Aorta (tissue), 5 donors: ENCODE results near the gene IFT81. TPM values are rescaled to one million over a fixed set of nuclear protein-coding genes. Genes with fewer than 3 reads are reported as not detected.
"Not testable (repeated sequence)": the region's sequence is repeated elsewhere in the genome, so short reads cannot be mapped to it uniquely, and the experiment has no call there.

Source experiments
- ATAC-seq: fragments of 200-7000 bp; cut with Tn5 transposase; one replicate; pipeline ENCODE4 v1.9.1; 2022; ENCODE audit warnings: moderate library complexity; ENCODE audit not compliant: low FRiP score
- DNase-seq, 2 donors: peaks; one replicate each; pipeline ENCODE4 v3.0.0-alpha.2; 2020
- H3K27ac ChIP-seq, 2 donors: one replicate each; pipeline ENCODE4 v1.5.1; 2013; ENCODE audit warnings: low read length in 2 of 2, mild to moderate bottlenecking in 2 of 2, moderate library complexity in 2 of 2, control low read depth in 1 of 2, inconsistent platforms in 1 of 2, low read depth in 1 of 2
- H3K27me3 ChIP-seq, 2 donors: one replicate each; pipeline ENCODE4 v1.6.1; 2013; ENCODE audit warnings: control low read depth in 1 of 2, low read length in 1 of 2, mild to moderate bottlenecking in 1 of 2, moderate library complexity in 1 of 2; ENCODE audit not compliant: insufficient read depth in 2 of 2, control insufficient read depth in 1 of 2
- H3K36me3 ChIP-seq, 2 donors: one replicate each; pipeline ENCODE4 v1.6.1; 2013; ENCODE audit warnings: control low read depth in 1 of 2, low read length in 1 of 2, mild to moderate bottlenecking in 1 of 2; ENCODE audit not compliant: insufficient read depth in 2 of 2, control insufficient read depth in 1 of 2
- H3K4me1 ChIP-seq, 2 donors: one replicate each; pipeline ENCODE4 v1.6.1; 2013; ENCODE audit warnings: low read length in 2 of 2, control low read depth in 1 of 2, mild to moderate bottlenecking in 1 of 2, moderate library complexity in 1 of 2; ENCODE audit not compliant: insufficient read depth in 2 of 2, control insufficient read depth in 1 of 2
- H3K4me3 ChIP-seq, 2 donors: one replicate each; pipeline ENCODE4 v1.5.1; 2013; ENCODE audit warnings: low read length in 2 of 2, control low read depth in 1 of 2, mild to moderate bottlenecking in 1 of 2
- H3K9me3 ChIP-seq: one replicate; pipeline ENCODE4 v1.6.1; 2013; ENCODE audit warnings: mild to moderate bottlenecking, low read length; ENCODE audit not compliant: control insufficient read depth
- WGBS, 2 donors: extraction: QIAGEN DNeasy Blood & Tissue Kit; methylation state at CpG; one replicate each; pipeline ENCODE4 v1.1.7; 2013; 5-methylcytosine and 5-hydroxymethylcytosine counted together
- intact Hi-C, 2 donors: fragments of 100-400 bp; cut with DNase I; formaldehyde crosslinking; loops; one replicate each; pipeline versions ENCODE4 v1.14.2 to v1.15.0; 2022
- polyA plus RNA-seq, 2 donors: library from polyadenylated mRNA; stranded (reverse); fragments of 200-250 nt; gene quantifications; one replicate each; pipeline ENCODE4 v1.2.3, GENCODE V29; 2013
- total RNA-seq, 2 donors: library from RNA; stranded (reverse); fragmentation: NEBNext Ultra II Directional; extraction: Animal tissue kit (Norgen Biotek cat#: 25700); gene quantifications; one replicate each; pipeline ENCODE4 v1.2.1, GENCODE V29; 2021
- donor health status: healthy with polysubstance abuse.
- donor health status: Bipolar disorder and iron deficiency.
- donor health status: DM: no; HTN: no; CAD: no.
- donor health status: DM: no; HTN: no; CAD: no.
- donor health status: DM: yes; HTN: yes; CAD: no.

IFT81 gene
- total and polyA plus RNA-seq, 4 donors: 7.9 to 14.2 (median 12.7) TPM

GRCh38 chr12:110114528-110114937 lies 9.6 kb upstream of the IFT81 start:
- H3K36me3 ChIP-seq: no peaks in the 10 kb centered on the region
- ATAC-seq (peak; percentile 64), DNase-seq (no peak)
- intact Hi-C loops: no loop called here
- peak overlapping the region; percentile 87 to 98 for H3K27ac ChIP-seq
- no peak overlapping the region for H3K4me3 ChIP-seq
- H3K4me1 ChIP-seq: peaks cover 0 to 6% of the 10 kb centered on the region in 2 donors
- 8 to 20% methylated on average over 4 of the region's 4 CpGs for WGBS, 2 donors
- H3K27me3 ChIP-seq: no peaks in the 10 kb centered on the region
- H3K9me3 ChIP-seq: no peaks in the 10 kb centered on the region

- no peak overlapping the region for H3K4me3 ChIP-seq
- intact Hi-C loops: no loop called here
- DNase-seq: no peak
- no peaks in the 10 kb centered on the region for H3K9me3 ChIP-seq
- no peaks in the 10 kb centered on the region for H3K27me3 ChIP-seq
- no peaks in the 10 kb centered on the region for H3K36me3 ChIP-seq
- no peak for ATAC-seq
- 97 to 99% methylated on average over 4 of the region's 4 CpGs for WGBS, 2 donors
- peak overlapping the region; percentile 47 to 49 for H3K27ac ChIP-seq
- peaks cover 0 to 6% of the 10 kb centered on the region in 2 donors for H3K4me1 ChIP-seq
Observed at GRCh38 chr12:110115675-110116074, 8.5 kb upstream of the IFT81 start.

GRCh38 chr12:110116623-110117022 lies 7.5 kb upstream of the IFT81 start:
- H3K27me3 ChIP-seq: no peaks in the 10 kb centered on the region
- peak overlapping the region; percentile 62 to 92 for H3K27ac ChIP-seq
- ATAC-seq (no peak), DNase-seq (no peak)
- H3K9me3 ChIP-seq: no peaks in the 10 kb centered on the region
- intact Hi-C loops: no loop called here
- WGBS, 2 donors: 90 to 95% methylated on average over 7 of the region's 7 CpGs
- H3K4me1 ChIP-seq: peaks cover 0 to 6% of the 10 kb centered on the region in 2 donors
- H3K4me3 ChIP-seq: no peak overlapping the region
- H3K36me3 ChIP-seq: no peaks in the 10 kb centered on the region

- H3K27me3 ChIP-seq, DNase-seq, intact Hi-C loops, H3K4me1 ChIP-seq, ATAC-seq, H3K36me3 ChIP-seq, H3K4me3 ChIP-seq, H3K9me3 ChIP-seq: not testable (repeated sequence)
- WGBS, 2 donors: 47 to 53% methylated on average over 8 of the region's 8 CpGs
- peak overlapping the region; percentile 37 to 74 for H3K27ac ChIP-seq
Observed at GRCh38 chr12:110117210-110117609, 6.9 kb upstream of the IFT81 start.

- intact Hi-C loops: no loop called here
- DNase-seq (no peak), ATAC-seq (peak; percentile 44)
- 0 to 5% methylated on average over 7 of the region's 7 CpGs for WGBS, 2 donors
- no peaks in the 10 kb centered on the region for H3K36me3 ChIP-seq
- no peaks in the 10 kb centered on the region for H3K27me3 ChIP-seq
- peak overlapping the region; percentile 89 to 90 for H3K27ac ChIP-seq
- no peaks in the 10 kb centered on the region for H3K9me3 ChIP-seq
- no peak overlapping the region for H3K4me3 ChIP-seq
- peaks cover 0 to 6% of the 10 kb centered on the region in 2 donors for H3K4me1 ChIP-seq
Observed at GRCh38 chr12:110117956-110118685, 6.0 kb upstream of the IFT81 start.

- 86 to 92% methylated on average over 4 of the region's 4 CpGs for WGBS, 2 donors
- Histone ChIP-seq H3K36me3 (no peaks in the 10 kb centered on the region), H3K27me3 (no peaks in the 10 kb centered on the region), H3K9me3 (no peaks in the 10 kb centered on the region), H3K4me1 (peaks cover 0 to 2% of the 10 kb centered on the region in 2 donors), H3K27ac (no peak overlapping the region), H3K4me3 (no peak overlapping the region)
- intact Hi-C loops: no loop called here
- no peak for DNase-seq
- no peak for ATAC-seq
Observed at GRCh38 chr12:110122929-110123328, 1.2 kb upstream of the IFT81 start.

- no peak overlapping the region for H3K27ac ChIP-seq
Observed at GRCh38 chr12:110123919-110124268, 263 bp upstream of the IFT81 start.

GRCh38 chr12:110126557-110126956 lies 2.4 kb downstream of the IFT81 start:
- H3K27me3 ChIP-seq: no peaks in the 10 kb centered on the region
- H3K4me3 ChIP-seq: no peak overlapping the region
- 56 to 67% methylated on average over 3 of the region's 3 CpGs for WGBS, 2 donors
- H3K4me1 ChIP-seq: peaks cover 0 to 2% of the 10 kb centered on the region in 2 donors
- DNase-seq (no peak), ATAC-seq (no peak)
- H3K36me3 ChIP-seq: no peaks in the 10 kb centered on the region
- intact Hi-C loops: no loop called here
- peak overlapping the region in 1 of 2 donors; percentile 38 for H3K27ac ChIP-seq
- H3K9me3 ChIP-seq: no peaks in the 10 kb centered on the region

More at GRCh38 chr12:110123919-110124268, 263 bp upstream of the IFT81 start:
- Histone ChIP-seq H3K36me3 (no peaks in the 10 kb centered on the region), H3K4me1 (peaks cover 0 to 2% of the 10 kb centered on the region in 2 donors), H3K4me3 (no peak overlapping the region), H3K9me3 (no peaks in the 10 kb centered on the region), H3K27me3 (no peaks in the 10 kb centered on the region)
- no peak for ATAC-seq
- intact Hi-C loops: loop anchor here in 1 of 2 donors (2.0 kb wide), 1 partner anchor 15 kb away; no protein-coding TSS in a partner anchor
- DNase-seq: no peak
- WGBS, 2 donors: 5 to 6% methylated on average over 12 to 32 of the region's 32 CpGs
